ENCODE data around the gene JAGN1. TPM values are rescaled to one million over a fixed set of nuclear protein-coding genes. Genes with fewer than 3 reads are reported as not detected.

JAGN1 gene
- total RNA-seq, 1 experiment from 2014 or later, result 56.5 TPM

Other genes with a start within 250 kb of the JAGN1 start
- 30.8 and 31.1 TPM in 2 replicates for gene MTMR14, start 241.1 kb upstream of the JAGN1 start, total RNA-seq (2014; rRNA removed)
- not detected in 2 replicates for gene CPNE9, start 186.8 kb upstream of the JAGN1 start, total RNA-seq (2014; rRNA removed)
- 16.9 and 22.2 TPM in 2 replicates for gene BRPF1, start 158.9 kb upstream of the JAGN1 start, total RNA-seq (2014; rRNA removed)
- gene OGG1, start 140.7 kb upstream of the JAGN1 start, total RNA-seq (2014; rRNA removed), result 34.6 and 41.6 TPM in 2 replicates
- 27.6 and 31.2 TPM in 2 replicates for gene CAMK1, start 120.7 kb upstream of the JAGN1 start, total RNA-seq (2014; rRNA removed)
- gene TADA3, start 98.1 kb upstream of the JAGN1 start, total RNA-seq (2014; rRNA removed), result 140 and 147 TPM in 2 replicates
- 310 and 367 TPM in 2 replicates for gene ARPC4, start 97.5 kb upstream of the JAGN1 start, total RNA-seq (2014; rRNA removed)
- gene TTLL3, start 80.3 kb upstream of the JAGN1 start, total RNA-seq (2014; rRNA removed), result 15.4 and 17.3 TPM in 2 replicates
- 48.0 and 60.2 TPM in 2 replicates for gene RPUSD3, start 46.6 kb upstream of the JAGN1 start, total RNA-seq (2014; rRNA removed)
- not detected in 2 replicates for gene CIDEC, start 10.4 kb upstream of the JAGN1 start, total RNA-seq (2014; rRNA removed)
- gene IL17RE, start 12.2 kb downstream of the JAGN1 start, total RNA-seq (2014; rRNA removed), result 1.1 and 1.9 TPM in 2 replicates
- 30.1 and 42.3 TPM in 2 replicates for gene IL17RC, start 26.5 kb downstream of the JAGN1 start, total RNA-seq (2014; rRNA removed)
- gene CRELD1, start 43.2 kb downstream of the JAGN1 start, total RNA-seq (2014; rRNA removed), result 9.9 and 10.4 TPM in 2 replicates
- 1.4 and 2.5 TPM in 2 replicates for gene PRRT3, start 61.8 kb downstream of the JAGN1 start, total RNA-seq (2014; rRNA removed)
- 82.7 and 126 TPM in 2 replicates for gene EMC3, start 96.2 kb downstream of the JAGN1 start, total RNA-seq (2014; rRNA removed)
- gene FANCD2, start 135.8 kb downstream of the JAGN1 start, total RNA-seq (2014; rRNA removed), result 26.3 and 32.9 TPM in 2 replicates
- not detected in 2 replicates for gene FANCD2OS, start 217.6 kb downstream of the JAGN1 start, total RNA-seq (2014; rRNA removed)
- 97.1 and 113 TPM in 2 replicates for gene BRK1, start 225.1 kb downstream of the JAGN1 start, total RNA-seq (2014; rRNA removed)